GM18861 (cell line): ENCODE data around the gene CLDN10.
"Not testable (repeated sequence)": the region's sequence is repeated elsewhere in the genome, so short reads cannot be mapped to it uniquely, and the experiment has no call there.

ENCODE experiments used
- ATAC-seq: cut with Tn5 transposase; IDR thresholded peaks from one replicate; pipeline ENCODE4 v1.9.1; 2021; ENCODE audit not compliant: unreplicated experiment

The CLDN10 gene, protein sequence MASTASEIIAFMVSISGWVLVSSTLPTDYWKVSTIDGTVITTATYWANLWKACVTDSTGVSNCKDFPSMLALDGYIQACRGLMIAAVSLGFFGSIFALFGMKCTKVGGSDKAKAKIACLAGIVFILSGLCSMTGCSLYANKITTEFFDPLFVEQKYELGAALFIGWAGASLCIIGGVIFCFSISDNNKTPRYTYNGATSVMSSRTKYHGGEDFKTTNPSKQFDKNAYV

DNA sequence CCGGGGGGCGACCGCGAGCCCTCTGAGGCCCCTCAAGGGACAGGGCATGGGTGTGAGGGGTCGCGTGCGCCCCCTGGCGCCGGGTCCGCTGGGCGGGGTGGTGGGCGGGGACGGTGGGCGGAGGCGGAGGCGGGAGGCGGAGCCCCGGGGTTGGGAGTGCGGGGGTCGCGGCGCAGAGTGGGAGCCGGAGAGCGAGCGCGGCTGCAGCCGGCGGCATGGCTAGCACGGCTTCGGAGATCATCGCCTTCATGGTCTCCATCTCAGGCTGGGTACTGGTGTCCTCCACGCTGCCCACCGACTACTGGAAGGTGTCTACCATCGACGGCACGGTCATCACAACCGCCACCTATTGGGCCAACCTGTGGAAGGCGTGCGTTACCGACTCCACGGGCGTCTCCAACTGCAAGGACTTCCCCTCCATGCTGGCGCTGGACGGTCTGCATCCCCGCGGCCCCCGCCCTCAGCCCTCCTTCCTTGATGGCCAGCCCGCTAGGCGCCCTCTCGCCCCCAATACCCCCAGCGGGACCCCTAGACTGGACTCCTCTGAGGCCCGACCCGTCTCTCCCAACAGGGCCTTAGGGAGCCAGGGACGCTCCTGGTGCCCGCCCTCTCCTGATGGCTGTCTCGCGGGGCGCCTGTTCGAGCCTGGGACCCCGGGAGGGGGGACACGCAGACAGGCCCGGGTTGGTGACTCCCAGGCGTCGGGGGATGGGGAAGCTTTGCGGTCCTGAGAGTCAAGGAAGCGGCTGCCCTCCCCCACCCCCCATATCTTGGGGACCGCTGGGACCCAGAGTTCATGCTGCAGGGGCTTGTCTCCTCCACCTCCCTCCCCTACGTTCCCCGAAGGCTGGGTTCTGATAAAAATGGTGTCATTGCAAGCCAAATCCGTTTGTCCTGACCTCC lies at the start of gene CLDN10:
CLDN10 (plus strand) TSS at position 182 of the 903 bp plus-strand sequence; CDS start at position 216, 34 bp downstream.
- ATAC-seq: no peak

DNA sequence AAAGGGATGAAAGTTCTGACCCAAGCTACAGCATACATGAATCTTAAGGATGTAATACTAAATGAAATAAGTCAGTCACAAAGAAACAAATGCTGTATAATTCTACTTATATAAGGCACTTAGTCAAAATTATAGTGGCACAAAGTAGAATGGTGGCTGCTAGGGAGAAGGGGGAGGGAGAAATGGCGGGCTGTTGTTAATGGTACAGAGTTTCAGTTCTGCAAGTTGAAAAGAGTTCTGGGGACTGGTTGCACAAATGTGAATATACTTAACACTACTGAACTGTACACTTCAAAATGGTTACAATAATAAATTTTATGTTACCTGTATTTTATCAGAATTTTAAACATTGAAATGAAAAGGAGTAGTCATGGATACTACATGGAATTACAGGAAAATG lies 48.9 kb upstream of the CLDN10 start:
- ATAC-seq: no peak

DNA sequence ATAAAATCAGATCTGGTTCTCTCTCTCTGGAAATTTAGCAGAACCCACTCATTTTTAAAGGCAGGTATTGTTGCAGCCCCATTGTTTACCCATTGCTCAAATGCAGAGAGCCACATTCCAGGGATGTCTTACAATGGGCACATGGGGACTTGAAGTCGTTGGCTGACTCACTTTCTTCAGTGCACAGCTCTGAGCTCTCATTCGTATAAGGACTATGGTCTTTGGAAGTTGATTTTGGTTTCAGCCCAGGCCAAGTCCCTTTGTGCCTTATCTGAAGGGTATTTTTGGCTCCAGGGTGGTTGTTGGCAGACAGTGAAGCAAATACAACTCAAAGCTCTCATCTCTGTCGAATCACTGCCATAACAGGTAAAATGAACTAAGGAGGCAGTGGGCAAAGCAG lies 47.3 kb upstream of the CLDN10 start:
- no peak for ATAC-seq

DNA sequence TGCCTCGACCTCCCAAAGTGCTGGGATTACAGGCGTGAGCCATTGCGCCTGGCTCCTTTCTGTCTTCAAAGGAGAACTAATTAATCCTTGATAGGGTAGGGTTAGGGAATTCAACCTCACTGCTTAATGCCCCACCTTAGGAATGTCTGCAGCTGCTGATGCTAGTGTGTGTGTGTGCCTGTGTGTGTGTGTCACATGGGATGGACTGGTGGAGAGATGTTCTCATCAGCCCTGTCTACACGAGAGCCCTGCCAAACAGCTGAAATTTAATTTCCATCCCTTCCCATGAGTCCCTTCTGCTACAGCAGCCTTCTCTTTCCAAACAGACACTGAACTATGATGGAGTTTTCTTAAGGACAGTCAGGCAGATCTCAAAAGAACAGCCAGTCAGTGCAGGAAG lies 46.5 kb upstream of the CLDN10 start:
- ATAC-seq: no peak

DNA sequence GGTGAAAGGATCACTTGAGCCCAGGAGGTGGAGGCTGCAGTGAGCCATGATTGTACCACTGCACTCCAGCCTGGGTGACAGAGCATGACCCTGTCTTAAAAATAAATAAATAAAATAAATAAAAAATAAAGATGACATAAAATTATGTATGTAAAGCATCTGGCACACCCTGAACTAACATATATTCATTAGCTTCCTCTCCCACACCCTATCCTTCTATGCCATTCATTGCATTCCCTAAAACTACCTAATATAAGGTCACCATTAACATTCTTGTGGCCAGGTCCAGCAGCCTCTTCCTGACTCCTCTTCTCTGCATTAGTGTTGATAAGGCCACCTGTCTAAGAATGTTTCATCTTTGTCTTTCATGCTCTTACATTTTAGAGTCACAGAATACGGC lies 44.5 kb upstream of the CLDN10 start:
- ATAC-seq: no peak

DNA sequence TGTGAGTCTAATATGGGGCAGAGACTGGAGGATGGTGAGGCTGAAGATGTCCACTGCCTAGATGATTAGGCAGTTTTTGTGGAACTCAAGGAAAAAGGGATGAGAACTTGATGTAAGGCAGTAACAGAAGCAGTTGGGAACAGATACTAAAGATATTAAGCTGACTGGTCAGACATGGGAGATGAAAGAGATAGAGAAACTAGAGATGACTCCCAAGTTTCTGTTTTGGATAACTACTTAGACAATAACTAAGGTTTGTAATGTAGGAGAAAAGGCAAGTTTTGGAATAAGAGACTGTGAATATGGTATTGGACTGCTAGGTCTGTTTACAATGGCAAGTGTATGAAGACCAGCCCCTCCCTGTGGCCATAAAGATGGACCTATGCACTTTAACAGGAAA lies 43.5 kb upstream of the CLDN10 start:
- ATAC-seq: no peak

DNA sequence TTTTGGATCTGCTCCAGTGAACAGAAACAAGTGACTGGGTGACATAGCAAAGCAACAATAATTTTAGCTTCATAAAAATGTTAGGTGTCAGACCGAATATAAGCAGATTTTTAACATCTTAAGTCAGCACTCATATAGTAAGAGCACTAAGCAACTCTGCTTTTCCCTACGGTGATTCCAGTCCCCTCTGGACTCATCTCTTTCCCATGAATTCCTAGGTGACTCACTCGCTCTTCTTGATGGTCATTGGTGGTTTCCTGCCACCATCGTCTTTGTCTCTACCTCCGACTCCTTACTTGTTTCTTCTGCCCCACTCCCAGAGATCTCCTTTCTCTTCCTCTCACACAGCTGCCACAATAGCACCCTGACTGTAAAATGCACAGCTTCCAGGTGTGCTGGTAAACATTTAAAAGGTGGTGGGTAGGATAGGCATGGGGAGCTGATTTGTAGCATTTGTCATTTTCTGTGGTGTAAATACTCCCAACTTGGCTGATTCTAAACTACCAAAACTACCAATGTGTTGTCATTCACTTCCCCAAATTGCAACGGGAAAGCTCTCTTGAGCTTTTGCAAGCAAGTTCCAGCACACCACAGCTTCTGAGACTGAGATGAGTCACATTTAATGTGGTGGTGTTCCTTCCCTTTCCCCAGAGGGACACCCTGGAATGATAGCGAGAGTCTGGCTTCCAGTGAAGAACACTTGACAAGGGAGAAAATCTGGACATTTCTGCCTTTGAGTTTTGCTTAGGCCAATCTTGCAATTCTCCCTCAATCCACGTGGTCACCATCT lies 42.8 kb upstream of the CLDN10 start:
- no peak for ATAC-seq

DNA sequence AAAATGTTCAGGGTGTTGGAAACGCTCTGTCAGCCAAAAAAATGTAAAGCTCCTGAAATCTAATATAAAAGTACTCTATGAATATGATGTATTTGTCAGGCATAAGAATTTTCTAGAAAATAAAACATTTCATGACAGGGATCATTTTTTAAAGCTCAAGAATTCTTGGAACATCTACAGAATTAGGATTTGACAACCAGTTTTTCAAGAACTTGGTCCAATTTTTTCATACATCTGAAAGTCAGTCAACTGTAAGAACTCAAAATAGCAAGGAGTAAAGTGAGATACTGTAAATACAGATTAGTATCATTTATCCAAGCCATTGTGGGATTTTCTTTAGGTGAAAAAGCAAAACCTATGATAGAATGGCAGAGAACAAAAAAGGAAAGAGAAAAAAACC lies 41.6 kb upstream of the CLDN10 start:
- ATAC-seq: no peak

DNA sequence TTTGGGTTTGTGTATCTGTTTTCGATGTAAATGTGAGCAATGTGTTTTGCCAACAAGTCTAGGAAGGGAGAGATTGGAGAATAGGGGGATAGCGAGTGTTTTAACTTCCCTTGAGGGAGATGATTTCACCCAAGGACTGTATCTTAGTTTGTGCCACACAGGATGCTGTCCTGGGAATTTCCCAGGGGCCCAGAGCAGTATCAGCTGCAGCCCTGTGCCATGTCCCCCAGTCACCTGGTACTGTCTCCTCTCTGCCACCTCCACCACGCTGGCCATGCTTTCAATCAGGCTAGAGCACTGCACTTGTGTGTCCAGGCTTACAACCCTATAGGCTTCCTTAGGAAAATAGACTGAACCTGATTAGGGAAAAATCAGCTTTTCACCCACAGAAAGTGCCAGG lies 40.1 kb upstream of the CLDN10 start:
- no peak for ATAC-seq

DNA sequence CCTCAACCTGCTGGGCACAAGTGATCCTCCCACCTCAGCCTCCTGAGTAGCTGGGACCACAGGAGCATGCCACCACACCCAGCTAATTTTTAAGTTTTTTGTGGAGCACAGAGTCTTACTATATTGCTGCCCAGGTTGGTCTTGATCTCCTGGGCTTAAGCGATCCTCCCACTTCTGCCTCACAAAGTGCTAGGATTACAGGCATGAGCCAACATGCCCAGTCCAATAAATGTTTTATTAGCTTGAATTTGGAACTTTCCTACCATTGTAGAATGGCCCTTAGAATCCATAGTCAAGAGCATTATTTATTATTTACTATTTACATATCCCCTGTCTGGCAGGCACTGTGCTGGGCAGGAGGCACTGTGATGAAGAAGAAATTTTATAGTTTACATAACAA lies 39.6 kb upstream of the CLDN10 start:
- ATAC-seq: no peak

DNA sequence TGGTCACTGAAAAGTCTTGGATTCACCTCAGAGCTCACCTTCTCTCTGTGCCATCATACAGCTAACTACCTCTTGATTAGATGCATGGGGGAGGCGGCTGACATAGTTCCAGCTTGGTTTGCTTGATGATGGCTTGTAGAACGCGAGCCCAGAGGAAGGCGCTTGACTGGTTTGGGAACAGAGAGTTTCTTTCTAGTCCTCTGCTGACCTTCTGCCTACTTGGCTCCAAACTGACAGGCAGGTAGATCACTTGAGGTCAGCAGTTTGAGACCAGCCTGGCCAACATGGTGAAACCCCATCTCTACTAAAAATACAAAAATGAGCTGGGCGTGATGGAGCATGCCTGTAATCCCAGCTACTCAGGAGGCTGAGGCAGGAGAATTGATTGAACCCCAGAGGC lies 36.9 kb upstream of the CLDN10 start:
- not testable (repeated sequence) for ATAC-seq

DNA sequence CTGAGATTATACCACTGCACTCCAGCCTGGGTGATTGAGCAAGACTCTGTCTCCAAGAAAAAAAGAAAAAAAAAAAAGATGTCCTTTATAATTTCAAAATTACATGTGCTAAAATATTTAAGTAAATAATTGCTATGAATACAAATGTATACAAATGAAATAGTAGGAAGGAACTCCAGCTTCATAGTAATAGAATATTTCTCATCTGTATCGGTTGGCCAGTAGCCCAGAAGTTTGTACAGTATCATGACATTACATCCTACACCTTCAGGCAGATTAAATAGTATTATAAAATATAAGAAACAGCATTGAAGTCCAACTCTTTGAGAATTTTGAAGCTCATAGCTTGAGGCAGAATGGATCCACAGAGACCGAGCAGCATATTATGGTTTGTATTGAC lies 36.5 kb upstream of the CLDN10 start:
- ATAC-seq: no peak

DNA sequence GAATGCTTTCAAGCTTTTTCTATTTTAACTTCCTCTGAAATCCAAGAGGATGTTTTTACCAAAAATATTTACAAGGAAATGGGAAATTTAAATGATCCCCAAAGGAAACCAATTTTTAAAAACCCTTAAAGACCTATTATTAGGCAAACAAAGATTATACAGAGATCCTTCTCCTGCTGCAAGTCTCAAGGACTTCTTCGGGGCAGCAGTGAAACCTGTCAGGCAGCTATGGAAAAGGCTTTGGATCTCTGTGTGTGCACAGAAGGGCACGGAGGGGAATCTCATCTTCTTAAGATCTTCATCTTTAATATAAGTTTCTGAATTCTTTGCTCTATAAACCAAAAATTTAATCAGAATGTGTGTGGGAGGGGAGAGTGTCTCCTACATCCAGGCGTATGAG lies 36.0 kb upstream of the CLDN10 start:
- no peak for ATAC-seq

DNA sequence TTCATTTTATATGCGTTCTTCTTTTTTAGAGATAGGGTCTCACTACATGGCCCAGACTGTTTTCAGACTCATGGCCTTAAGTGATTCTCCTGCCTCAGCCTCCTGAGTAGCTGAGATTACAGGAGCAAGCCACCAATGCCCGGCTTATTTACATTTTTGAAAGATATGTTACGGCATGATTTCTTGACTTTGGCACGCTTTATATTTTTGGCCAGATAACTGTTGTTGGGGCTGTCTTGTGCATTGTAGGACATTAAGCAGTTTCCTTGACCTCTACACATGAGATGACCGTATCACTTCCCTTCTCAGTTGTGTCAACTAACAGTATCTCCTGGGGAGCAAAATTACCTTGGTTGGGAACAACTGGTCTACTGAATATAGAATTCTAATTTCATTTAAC lies 28.9 kb upstream of the CLDN10 start:
- no peak for ATAC-seq

DNA sequence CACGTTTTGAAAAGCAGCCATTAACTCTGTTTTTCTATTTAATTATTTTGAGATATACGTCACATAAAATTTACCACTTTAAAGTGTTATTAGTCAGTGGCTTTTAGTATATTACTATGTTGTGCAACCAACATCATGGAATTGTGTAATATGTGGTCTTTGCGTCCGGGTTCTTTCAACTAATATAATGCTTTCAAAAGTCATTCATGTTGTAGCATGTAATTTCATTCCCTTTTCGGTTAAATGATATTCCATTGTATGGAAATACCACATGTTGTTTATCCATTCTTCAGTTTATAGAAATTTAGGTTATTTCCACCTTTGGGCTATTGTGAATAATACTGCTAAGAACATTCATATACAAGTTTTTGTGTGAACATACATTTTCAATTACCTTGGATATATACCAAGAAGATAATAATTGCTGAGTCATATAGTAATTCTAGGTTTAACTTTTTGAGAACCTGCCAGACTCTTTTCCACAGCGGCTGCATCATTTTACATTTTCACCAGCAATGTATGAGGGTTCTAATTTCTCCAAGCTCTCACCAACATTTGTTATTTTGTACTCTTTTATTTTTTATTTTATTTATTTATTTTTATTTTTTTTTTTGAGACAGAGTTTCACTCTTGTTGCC lies 28.1 kb upstream of the CLDN10 start:
- ATAC-seq: no peak

DNA sequence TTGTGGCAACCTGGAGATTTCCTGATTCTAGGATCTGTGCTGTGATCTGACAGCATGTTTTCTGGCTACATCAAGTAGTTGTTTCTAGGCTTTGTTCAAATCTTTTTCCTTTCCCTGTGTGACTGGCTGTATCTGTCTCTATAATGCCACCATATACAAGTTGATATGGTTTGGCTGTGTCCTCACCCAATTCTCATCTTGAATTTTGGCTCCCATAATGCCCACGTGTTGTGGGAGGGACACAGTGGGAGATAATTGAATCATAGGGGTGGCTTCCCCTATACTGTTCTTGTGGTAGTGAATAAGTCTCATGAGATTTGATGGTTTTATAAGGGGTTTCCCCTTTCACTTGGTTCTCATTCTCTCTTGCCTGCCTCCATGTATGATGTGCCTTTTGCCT lies 24.6 kb upstream of the CLDN10 start:
- no peak for ATAC-seq

DNA sequence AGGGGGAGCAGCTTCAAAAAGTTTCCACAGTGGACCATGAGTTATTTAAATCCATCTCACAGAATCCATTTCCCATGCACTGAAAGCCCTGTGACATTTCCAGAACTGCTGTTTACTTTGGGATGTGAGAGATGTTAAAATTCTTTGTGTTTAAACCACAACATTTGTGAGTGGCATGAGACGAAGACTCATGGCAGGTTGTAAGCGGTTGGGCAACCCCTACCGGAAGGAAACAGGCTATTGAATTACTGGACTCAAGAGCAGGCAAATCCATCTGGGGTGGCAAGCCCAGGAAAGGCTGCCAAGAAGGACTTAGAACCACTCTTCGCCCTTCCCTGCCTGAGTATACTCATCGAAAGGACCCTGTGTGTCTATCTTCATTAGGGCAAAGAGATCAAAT lies 22.3 kb upstream of the CLDN10 start:
- no peak for ATAC-seq

DNA sequence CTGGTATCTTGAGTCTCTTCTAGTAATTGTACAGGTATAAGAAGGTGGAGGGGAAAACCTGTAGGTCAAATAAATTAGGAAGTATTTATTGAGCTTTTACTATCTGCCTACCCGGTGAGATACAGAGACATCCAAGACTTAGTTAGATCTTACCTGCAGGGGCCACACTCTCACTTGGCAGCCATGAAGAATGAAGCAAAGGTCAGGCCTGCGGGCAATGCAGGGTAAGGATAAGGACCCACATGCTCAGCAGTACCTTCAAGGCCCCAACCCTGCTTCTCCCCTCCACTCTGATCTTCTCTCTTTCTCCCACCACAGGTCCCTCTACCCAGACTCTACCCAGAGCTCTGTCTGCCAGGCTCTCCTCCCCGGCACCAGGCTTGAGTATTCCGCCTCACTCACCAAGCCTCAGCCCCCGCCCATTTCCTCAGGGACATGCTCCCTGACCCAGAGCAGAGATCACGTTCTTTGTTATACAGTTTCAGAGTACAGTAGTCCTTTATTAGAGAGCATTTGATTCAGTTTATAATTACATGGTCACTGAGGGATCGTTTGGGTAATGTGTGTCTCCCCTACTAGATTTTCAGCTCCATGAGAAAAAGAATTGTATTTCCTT lies 18.9 kb upstream of the CLDN10 start:
- ATAC-seq: no peak

DNA sequence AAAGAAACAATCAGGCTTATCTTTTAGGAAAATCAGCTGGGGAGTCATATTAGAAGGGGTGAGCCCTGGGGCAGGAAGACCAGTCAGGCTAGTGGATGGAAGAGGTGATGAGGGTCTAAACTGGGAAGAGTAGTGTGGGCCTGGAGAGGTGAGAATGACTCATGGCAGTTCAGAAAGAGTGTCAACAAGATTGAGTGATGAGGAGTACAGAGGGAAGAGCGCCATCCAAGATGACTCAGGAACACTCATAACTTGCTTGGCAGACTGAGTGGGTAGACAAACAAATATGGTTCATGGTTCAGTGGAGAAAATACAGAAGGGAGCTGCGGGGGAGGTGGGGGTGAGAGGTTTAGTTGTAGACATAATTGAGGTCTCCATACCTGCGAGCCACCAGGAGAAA lies 17.3 kb upstream of the CLDN10 start:
- no peak for ATAC-seq

DNA sequence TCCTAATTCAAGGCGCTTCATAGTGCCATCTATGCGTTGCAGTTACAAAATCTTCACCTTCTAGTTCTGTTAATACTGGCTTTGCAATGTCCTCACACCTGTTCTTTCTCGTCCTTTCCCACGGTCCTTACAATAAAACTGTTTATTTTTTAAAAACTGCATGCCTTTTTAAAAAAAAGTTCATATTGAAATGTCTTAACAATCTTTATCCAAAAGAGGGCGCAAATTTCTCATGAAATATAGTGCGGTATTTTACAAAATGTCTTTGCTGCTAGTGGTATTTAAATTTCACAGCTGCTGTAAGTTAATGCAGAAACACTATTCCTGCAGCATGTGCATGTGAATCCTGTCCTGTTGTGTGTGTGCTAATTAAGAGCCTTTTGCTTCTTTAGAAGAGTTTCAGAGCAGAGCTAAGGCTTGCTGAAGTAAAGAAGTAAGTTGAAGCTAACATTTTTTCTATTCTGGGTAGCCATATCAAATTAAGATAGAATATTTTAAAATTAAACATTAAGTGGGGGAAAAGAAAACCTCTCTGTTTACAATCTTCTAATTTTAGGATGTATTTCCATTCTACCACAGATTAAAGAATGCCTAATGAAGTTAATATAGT lies 15.8 kb upstream of the CLDN10 start:
- no peak for ATAC-seq
